HepG2 (cell line): ENCODE measurements around the gene NRAP. TPM values are rescaled to one million over a fixed set of nuclear protein-coding genes. Genes with fewer than 3 reads are reported as not detected.

Experiments
- BCL6 ChIP-seq: IDR thresholded peaks from 2 replicates; pipeline ENCODE4 v1.6.1; 2016; ENCODE audit warnings: missing genetic modification reagents, missing compliant biosample characterization
- CREB1 ChIP-seq, 2 experiments: fragments of 450-650 bp in 1 of 2; IDR thresholded peaks; 2 replicates each; pipeline ENCODE4 v1.6.1; 2016 to 2017; ENCODE audit warnings: control low read depth in 1 of 2, mild to moderate bottlenecking in 1 of 2, missing compliant biosample characterization in 1 of 2, missing genetic modification characterization in 1 of 2
- KDM2A ChIP-seq: sonication (generic); formaldehyde crosslinking; IDR thresholded peaks from 2 replicates; pipeline ENCODE4 v1.4.0; 2020; ENCODE audit warnings: low read depth, missing genetic modification reagents, borderline replicate concordance
- KDM3A ChIP-seq: IDR thresholded peaks from 2 replicates; pipeline ENCODE4 v1.6.1; 2018; ENCODE audit warnings: low read depth, missing compliant biosample characterization
- MLXIP ChIP-seq: sonication (generic); formaldehyde crosslinking; IDR thresholded peaks from 2 replicates; pipeline ENCODE4 v1.9.0; 2021; ENCODE audit warnings: missing genetic modification reagents, borderline replicate concordance
- MZF1 ChIP-seq: sonication (generic); formaldehyde crosslinking; IDR thresholded peaks from 2 replicates; pipeline ENCODE4 v1.8.1; 2023; ENCODE audit warnings: mild to moderate bottlenecking, missing genetic modification reagents, borderline replicate concordance
- POLR2A ChIP-seq, 2 experiments: IDR thresholded peaks; 2 replicates each; pipeline ENCODE4 v1.6.1; 2011; ENCODE audit warnings: low read depth in 2 of 2, low read length in 2 of 2, mild to moderate bottlenecking in 1 of 2, moderate library complexity in 1 of 2; ENCODE audit not compliant: insufficient read depth in 1 of 2
- TCF12 ChIP-seq, 2 experiments: fragments of 450-650 bp in 1 of 2; sonication (generic) in 1 of 2; formaldehyde crosslinking in 1 of 2; IDR thresholded peaks; 2 replicates each; pipeline versions ENCODE4 v1.6.1 to v1.8.0; 2017 to 2022; ENCODE audit warnings: antibody characterized with exemption in 1 of 2, mild to moderate bottlenecking in 1 of 2, missing genetic modification reagents in 1 of 2, moderate library complexity in 1 of 2
- ZFX ChIP-seq: sonication (generic); formaldehyde crosslinking; IDR thresholded peaks from 2 replicates; pipeline ENCODE4 v1.4.0; 2020; ENCODE audit warnings: mild to moderate bottlenecking, low read depth, missing genetic modification reagents, moderate library complexity
- ZKSCAN1 ChIP-seq: fragments of 150-350 bp; IDR thresholded peaks from 2 replicates; pipeline ENCODE4 v1.6.1; 2014; ENCODE audit warnings: low read length
- ZMYM4 ChIP-seq: sonication (generic); formaldehyde crosslinking; IDR thresholded peaks from 2 replicates; pipeline ENCODE4 v1.8.1; 2023; ENCODE audit warnings: mild to moderate bottlenecking, missing genetic modification reagents
- ZNF263 ChIP-seq: sonication (generic); formaldehyde crosslinking; IDR thresholded peaks from 2 replicates; pipeline ENCODE4 v1.4.0; 2020; ENCODE audit warnings: missing genetic modification reagents
- ZNF407 ChIP-seq: sonication (generic); formaldehyde crosslinking; IDR thresholded peaks from one replicate; pipeline ENCODE4 v1.5.1; 2020; ENCODE audit warnings: mild to moderate bottlenecking, missing genetic modification reagents; ENCODE audit errors: not compliant biosample characterization
- ZNF543 ChIP-seq: sonication (generic); formaldehyde crosslinking; IDR thresholded peaks from 2 replicates; pipeline ENCODE4 v1.4.0; 2020; ENCODE audit warnings: mild to moderate bottlenecking, missing genetic modification reagents
- ZNF709 ChIP-seq: sonication (generic); formaldehyde crosslinking; IDR thresholded peaks from 2 replicates; pipeline ENCODE4 v1.5.0; 2020; ENCODE audit warnings: mild to moderate bottlenecking, missing genetic modification reagents
- ZNF75D ChIP-seq: sonication (generic); formaldehyde crosslinking; IDR thresholded peaks from 2 replicates; pipeline ENCODE4 v1.8.1; 2023; ENCODE audit warnings: missing genetic modification reagents, mild to moderate bottlenecking, borderline replicate concordance
- ZNF768 ChIP-seq: sonication (generic); formaldehyde crosslinking; IDR thresholded peaks from 2 replicates; pipeline ENCODE4 v1.4.0; 2020; ENCODE audit warnings: missing genetic modification reagents
- ZNF777 ChIP-seq: sonication (generic); formaldehyde crosslinking; IDR thresholded peaks from 2 replicates; pipeline ENCODE4 v1.4.0; 2020; ENCODE audit warnings: missing genetic modification reagents
- ZNF792 ChIP-seq: IDR thresholded peaks from 2 replicates; pipeline ENCODE4 v1.6.1; 2016
- polyA plus RNA-seq, 8 experiments: library from polyadenylated mRNA; depleted of rRNA in 3 of 8; stranded (reverse) in 7 of 8; unstranded in 1 of 8; fragments of >200 nt; fragmentation: Illumina TruSeq in 4 of 8; extraction: Trizol in 4 of 8; gene quantifications; 2 replicates each; pipeline versions ENCODE4 v1.2.1 to v1.2.3, GENCODE V29; 2011 to 2016; ENCODE audit warnings: low read depth in 4 of 8, missing spikeins in 1 of 8, mixed read lengths in 1 of 8; ENCODE audit not compliant: insufficient read depth in 1 of 8
- total RNA-seq, 5 experiments: library from RNA; depleted of rRNA; stranded (reverse); fragments of >200 nt; fragmentation: Illumina TruSeq; extraction: Trizol; gene quantifications; 2 replicates each; pipeline ENCODE4 v1.2.3, GENCODE V29; 2016; ENCODE audit warnings: low read depth in 1 of 5

The NRAP gene
- total and polyA plus RNA-seq, 2 of the 13 experiments (the other 11 are each of a cell fraction or from before 2014, with no cell fraction given): not detected

GRCh38 chr10:113679463-113680189 is 15.8 kb upstream of the NRAP start, which contains the start of gene CASP7 (continued):
- no peak for TF ChIP-seq ZKSCAN1
- TF ChIP-seq ZNF263 (CRISPR knock-in tag): no peak; the same call in 1 of the 2 replicates
- TF ChIP-seq MZF1 (CRISPR knock-in tag): no peak
- TF ChIP-seq KDM3A (CRISPR knock-in tag): peak; percentile 25; the same call in 1 of the 2 replicates
- TF ChIP-seq ZNF407 (CRISPR knock-in tag): no peak
- peak; percentile 64 for TF ChIP-seq ZNF709 (CRISPR knock-in tag)
- 0 out of 2 replicates have a peak, but pooled peaks have one; percentile 91 for TF ChIP-seq ZNF777 (CRISPR knock-in tag)
- no peak; the same call in 1 of the 2 replicates for TF ChIP-seq KDM2A
- TF ChIP-seq ZNF768 (CRISPR knock-in tag): no peak; the same call in 1 of the 2 replicates
- TF ChIP-seq ZNF792 (CRISPR knock-in tag): peak; percentile 51; the same call in 1 of the 2 replicates
- peak; percentile 49 to 55; a peak in 2 of 4 replicates for TF ChIP-seq POLR2A (IDR thresholded peaks at IDR 0.05; ENCODE audit: insufficient read depth in 1 of 2, low read depth in 2 of 2, low read length in 2 of 2)
- peak; percentile 36; the same call in 1 of the 2 replicates for TF ChIP-seq BCL6 (CRISPR knock-in tag)
- no peak for TF ChIP-seq TCF12 (IDR thresholded peaks at IDR 0.05)
- no peak for TF ChIP-seq TCF12 (CRISPR knock-in tag; IDR thresholded peaks at IDR 0.05)
- TF ChIP-seq ZFX: peak; percentile 64
- TF ChIP-seq MLXIP (CRISPR knock-in tag): no peak
- TF ChIP-seq ZNF75D (CRISPR knock-in tag): no peak
- TF ChIP-seq ZNF543 (CRISPR knock-in tag): no peak
- TF ChIP-seq CREB1 (IDR thresholded peaks at IDR 0.05): no peak
- TF ChIP-seq CREB1 (CRISPR knock-in tag; IDR thresholded peaks at IDR 0.05): no peak
- peak; percentile 52; the same call in 1 of the 2 replicates for TF ChIP-seq ZMYM4 (CRISPR knock-in tag)
